Nephron progenitor cell (in vitro differentiated cells): ENCODE results near the gene SELP.

ENCODE experiments used
- DNase-seq: peaks from one replicate; pipeline ENCODE4 v3.0.0; 2021
- H3K27ac Mint-ChIP-seq: 2 replicates; pipeline ENCODE4 v1.8.0; 2021; ENCODE audit warnings: mild to moderate bottlenecking, moderate library complexity, mixed read lengths
- H3K27me3 Mint-ChIP-seq: 2 replicates; pipeline ENCODE4 v1.8.0; 2021; ENCODE audit warnings: mild to moderate bottlenecking, low read depth, mixed read lengths; ENCODE audit not compliant: poor library complexity
- H3K36me3 Mint-ChIP-seq: 2 replicates; pipeline ENCODE4 v1.8.0; 2021; ENCODE audit warnings: low read depth, mixed read lengths
- H3K4me1 Mint-ChIP-seq: 2 replicates; pipeline ENCODE4 v1.8.0; 2021; ENCODE audit warnings: mixed read lengths
- H3K4me3 Mint-ChIP-seq: 2 replicates; pipeline ENCODE4 v1.8.0; 2021; ENCODE audit warnings: mild to moderate bottlenecking, moderate library complexity, mixed read lengths
- H3K9me3 Mint-ChIP-seq: 2 replicates; pipeline ENCODE4 v1.8.0; 2021; ENCODE audit warnings: mild to moderate bottlenecking, moderate library complexity, mixed read lengths
- TF ChIP-seq, protein P1 (sequence below): fragments of 200-600 bp; sonication (generic); IDR thresholded peaks from 2 replicates; pipeline ENCODE4 v1.5.0; 2021; ENCODE audit warnings: antibody characterized with exemption

The SELP gene

DNA sequence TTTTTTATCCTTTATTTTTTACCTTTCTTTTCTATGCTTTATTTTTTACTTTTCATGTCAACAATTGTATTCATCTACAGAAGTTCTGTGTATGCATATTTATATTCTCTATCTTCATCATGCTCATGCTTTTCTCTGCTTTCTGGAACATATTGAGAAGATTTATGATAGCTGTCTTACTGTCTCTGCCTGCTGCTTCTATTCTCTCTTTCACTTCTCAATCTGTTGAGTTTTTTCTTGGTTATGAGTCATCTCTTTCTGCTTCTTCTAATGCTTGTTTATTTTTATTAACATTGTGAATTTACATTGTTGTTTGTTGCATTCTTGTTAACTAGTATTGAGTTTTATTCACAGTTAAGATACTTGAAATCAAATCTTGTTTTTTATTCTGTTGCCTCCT, 66.3 kb downstream of the SELP start:
- Mint-ChIP-seq H3K4me3 (no peak overlapping the region), H3K27me3 (peaks cover 15% of the 10 kb centered on the region), H3K36me3 (no peaks in the 10 kb centered on the region), H3K9me3 (peaks cover 20% of the 10 kb centered on the region), H3K27ac (no peak overlapping the region), H3K4me1 (no peaks in the 10 kb centered on the region)
- TF ChIP-seq, protein P1, sequence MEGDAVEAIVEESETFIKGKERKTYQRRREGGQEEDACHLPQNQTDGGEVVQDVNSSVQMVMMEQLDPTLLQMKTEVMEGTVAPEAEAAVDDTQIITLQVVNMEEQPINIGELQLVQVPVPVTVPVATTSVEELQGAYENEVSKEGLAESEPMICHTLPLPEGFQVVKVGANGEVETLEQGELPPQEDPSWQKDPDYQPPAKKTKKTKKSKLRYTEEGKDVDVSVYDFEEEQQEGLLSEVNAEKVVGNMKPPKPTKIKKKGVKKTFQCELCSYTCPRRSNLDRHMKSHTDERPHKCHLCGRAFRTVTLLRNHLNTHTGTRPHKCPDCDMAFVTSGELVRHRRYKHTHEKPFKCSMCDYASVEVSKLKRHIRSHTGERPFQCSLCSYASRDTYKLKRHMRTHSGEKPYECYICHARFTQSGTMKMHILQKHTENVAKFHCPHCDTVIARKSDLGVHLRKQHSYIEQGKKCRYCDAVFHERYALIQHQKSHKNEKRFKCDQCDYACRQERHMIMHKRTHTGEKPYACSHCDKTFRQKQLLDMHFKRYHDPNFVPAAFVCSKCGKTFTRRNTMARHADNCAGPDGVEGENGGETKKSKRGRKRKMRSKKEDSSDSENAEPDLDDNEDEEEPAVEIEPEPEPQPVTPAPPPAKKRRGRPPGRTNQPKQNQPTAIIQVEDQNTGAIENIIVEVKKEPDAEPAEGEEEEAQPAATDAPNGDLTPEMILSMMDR = no peak
- DNase-seq = no peak

GRCh38 chr1:169563019-169563615, 66.8 kb downstream of the SELP start:
- Mint-ChIP-seq H3K4me1 (no peaks in the 10 kb centered on the region), H3K9me3 (peaks cover 20% of the 10 kb centered on the region), H3K27ac (no peak overlapping the region), H3K36me3 (no peaks in the 10 kb centered on the region), H3K4me3 (no peak overlapping the region), H3K27me3 (peaks cover 15% of the 10 kb centered on the region)
- no peak for DNase-seq
- TF ChIP-seq, protein P1 = no peak

DNA sequence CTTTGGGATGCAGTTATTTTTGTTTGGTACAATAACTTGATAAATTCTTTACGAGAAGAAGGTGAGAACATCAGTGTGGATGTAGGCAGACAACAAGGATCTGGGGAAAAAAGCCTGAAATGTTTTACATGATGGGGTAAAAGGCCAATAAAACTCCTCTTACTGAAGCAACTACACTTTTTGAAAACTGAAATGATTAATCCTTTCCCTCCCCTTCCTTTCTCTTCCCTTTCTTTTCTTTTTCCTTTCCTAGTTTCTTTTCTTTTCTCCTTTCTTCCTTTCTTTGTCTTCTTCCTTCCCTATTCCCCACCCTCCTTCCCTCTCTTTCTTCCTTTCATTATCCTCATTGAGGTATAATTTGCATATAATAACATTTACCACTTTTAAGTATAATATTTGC, 68.2 kb downstream of the SELP start:
- no peaks in the 10 kb centered on the region for H3K36me3 Mint-ChIP-seq
- no peak overlapping the region for H3K27ac Mint-ChIP-seq
- no peak overlapping the region for H3K4me3 Mint-ChIP-seq
- no peak for DNase-seq
- TF ChIP-seq, protein P1 = no peak
- peaks cover 15% of the 10 kb centered on the region for H3K27me3 Mint-ChIP-seq
- H3K9me3 Mint-ChIP-seq = peaks cover 20% of the 10 kb centered on the region
- H3K4me1 Mint-ChIP-seq = no peaks in the 10 kb centered on the region

- Mint-ChIP-seq H3K9me3 (no peaks in the 10 kb centered on the region), H3K36me3 (no peaks in the 10 kb centered on the region), H3K27me3 (peaks cover 18% of the 10 kb centered on the region), H3K27ac (no peak overlapping the region), H3K4me3 (no peak overlapping the region), H3K4me1 (no peaks in the 10 kb centered on the region)
- DNase-seq = no peak
- TF ChIP-seq, protein P1 = no peak
Measured at GRCh38 chr1:169557131-169557530, 72.8 kb downstream of the SELP start.

GRCh38 chr1:169550294-169550693, 79.6 kb downstream of the SELP start:
- peaks cover 7% of the 10 kb centered on the region for H3K27me3 Mint-ChIP-seq
- no peak for DNase-seq
- no peak overlapping the region for H3K4me3 Mint-ChIP-seq
- H3K36me3 Mint-ChIP-seq = no peaks in the 10 kb centered on the region
- H3K9me3 Mint-ChIP-seq = no peaks in the 10 kb centered on the region
- TF ChIP-seq, protein P1 = peak; percentile 40
- H3K27ac Mint-ChIP-seq = no peak overlapping the region
- H3K4me1 Mint-ChIP-seq = no peaks in the 10 kb centered on the region

- no peaks in the 10 kb centered on the region for H3K9me3 Mint-ChIP-seq
- TF ChIP-seq, protein P1 = no peak
- no peaks in the 10 kb centered on the region for H3K4me1 Mint-ChIP-seq
Measured at GRCh38 chr1:169548282-169548681, 81.6 kb downstream of the SELP start.

More at GRCh38 chr1:169548282-169548681, 81.6 kb downstream of the SELP start:
- Mint-ChIP-seq H3K4me3 (no peak overlapping the region), H3K36me3 (no peaks in the 10 kb centered on the region), H3K27me3 (peaks cover 6% of the 10 kb centered on the region), H3K27ac (no peak overlapping the region)
- no peak for DNase-seq
